ENCODE measurements around the gene PHYKPL.

- TF ChIP-seq POLR2A (IDR thresholded peaks at IDR 0.05) (no peak), CTCF (IDR thresholded peaks at IDR 0.05) (no peak)
Observed at GRCh38 chr5:178180141-178180863, 52.3 kb downstream of the PHYKPL start.
